Mesenchymal stem cell (in vitro differentiated cells and primary cell): ENCODE data around the gene CYFIP1.

Experiments used
- DNase-seq: peaks from one replicate; pipeline ENCODE4 v3.0.0-alpha.2; 2013
- H2AFZ ChIP-seq: one replicate; pipeline ENCODE4 v1.6.1; 2013; ENCODE audit warnings: low read depth, mild to moderate bottlenecking, control low read depth, inconsistent platforms, low read length, moderate library complexity
- H2AK5ac ChIP-seq: 2 replicates; pipeline ENCODE4 v1.6.1; 2013; ENCODE audit warnings: low read length, moderate library complexity, mild to moderate bottlenecking, inconsistent platforms; ENCODE audit not compliant: severe bottlenecking
- H2BK120ac ChIP-seq: one replicate; pipeline ENCODE4 v1.6.1; 2013; ENCODE audit warnings: low read depth, mild to moderate bottlenecking, inconsistent platforms, low read length, moderate library complexity
- H2BK12ac ChIP-seq, 2 experiments: one replicate each; pipeline ENCODE4 v1.6.1; 2013; ENCODE audit warnings: inconsistent platforms in 2 of 2, low read length in 2 of 2, mild to moderate bottlenecking in 2 of 2, moderate library complexity in 2 of 2, control low read depth in 1 of 2
- H2BK15ac ChIP-seq: one replicate; pipeline ENCODE4 v1.6.1; 2013; ENCODE audit warnings: mild to moderate bottlenecking, low read depth, inconsistent platforms; ENCODE audit not compliant: poor library complexity, severe bottlenecking
- H2BK5ac ChIP-seq: 2 replicates; pipeline ENCODE4 v1.6.1; 2013; ENCODE audit warnings: low read depth, mild to moderate bottlenecking, low read length, control low read depth, inconsistent platforms; ENCODE audit not compliant: poor library complexity, severe bottlenecking
- H3K14ac ChIP-seq, 2 experiments: one replicate each; pipeline ENCODE4 v1.6.1; 2013; ENCODE audit warnings: inconsistent platforms in 2 of 2, low read length in 2 of 2, control low read depth in 1 of 2, mild to moderate bottlenecking in 1 of 2, moderate library complexity in 1 of 2
- H3K18ac ChIP-seq, 2 experiments: one replicate each; pipeline ENCODE4 v1.6.1; 2013; ENCODE audit warnings: inconsistent platforms in 2 of 2, low read length in 2 of 2, control low read depth in 1 of 2, low read depth in 1 of 2, mild to moderate bottlenecking in 1 of 2
- H3K23ac ChIP-seq, 2 experiments: one replicate each; pipeline ENCODE4 v1.6.1; 2013; ENCODE audit warnings: inconsistent platforms in 2 of 2, low read length in 2 of 2, mild to moderate bottlenecking in 2 of 2, moderate library complexity in 2 of 2, control low read depth in 1 of 2
- H3K27ac ChIP-seq: 2 replicates; pipeline ENCODE4 v1.5.1; 2013; ENCODE audit warnings: mild to moderate bottlenecking, moderate library complexity, low read length, control low read depth, inconsistent platforms; ENCODE audit not compliant: poor library complexity, severe bottlenecking
- H3K27me3 ChIP-seq, 2 experiments: 2 replicates each; pipeline versions ENCODE4 v1.6.1 to v1.7.0; 2013; ENCODE audit warnings: low read length in 2 of 2, mild to moderate bottlenecking in 2 of 2, moderate library complexity in 2 of 2, control low read depth in 1 of 2, inconsistent platforms in 1 of 2; ENCODE audit not compliant: control insufficient read depth in 1 of 2, insufficient read depth in 1 of 2
- H3K36me3 ChIP-seq, 2 experiments: 2 replicates each; pipeline versions ENCODE4 v1.6.1 to v1.7.0; 2013; ENCODE audit warnings: low read length in 2 of 2, control low read depth in 1 of 2, inconsistent platforms in 1 of 2, low read depth in 1 of 2, mild to moderate bottlenecking in 1 of 2; ENCODE audit not compliant: insufficient read depth in 2 of 2, control insufficient read depth in 1 of 2
- H3K4ac ChIP-seq, 2 experiments: one replicate each; pipeline ENCODE4 v1.6.1; 2013; ENCODE audit warnings: inconsistent platforms in 2 of 2, low read length in 2 of 2, mild to moderate bottlenecking in 2 of 2, moderate library complexity in 2 of 2, control low read depth in 1 of 2, low read depth in 1 of 2
- H3K4me1 ChIP-seq: 2 replicates; pipeline ENCODE4 v1.6.1; 2013; ENCODE audit warnings: low read depth, low read length, control low read depth; ENCODE audit not compliant: control insufficient read depth, insufficient read depth
- H3K4me2 ChIP-seq: 2 replicates; pipeline ENCODE4 v1.6.1; 2013; ENCODE audit warnings: low read length, mild to moderate bottlenecking, inconsistent platforms; ENCODE audit not compliant: poor library complexity, severe bottlenecking
- H3K4me3 ChIP-seq, 2 experiments: 2 replicates each; pipeline versions ENCODE4 v1.5.1 to v1.7.0; 2013; ENCODE audit warnings: low read length in 2 of 2, mild to moderate bottlenecking in 2 of 2, control low read depth in 1 of 2, low read depth in 1 of 2; ENCODE audit not compliant: insufficient read depth in 1 of 2
- H3K79me1 ChIP-seq: replicated peaks from 2 replicates; pipeline ENCODE4 v1.6.1; 2013; ENCODE audit warnings: mild to moderate bottlenecking, control low read depth, low read length, inconsistent platforms; ENCODE audit not compliant: poor library complexity, severe bottlenecking
- H3K9ac ChIP-seq: 2 replicates; pipeline ENCODE4 v1.7.0; 2013; ENCODE audit warnings: mild to moderate bottlenecking, low read length, moderate library complexity
- H3K9me3 ChIP-seq: 2 replicates; pipeline ENCODE4 v1.7.0; 2013; ENCODE audit warnings: mild to moderate bottlenecking, low read length; ENCODE audit not compliant: control insufficient read depth
- H4K8ac ChIP-seq: one replicate; pipeline ENCODE4 v1.6.1; 2013; ENCODE audit warnings: inconsistent platforms, mild to moderate bottlenecking, low read length, moderate library complexity
- H4K91ac ChIP-seq: one replicate; pipeline ENCODE4 v1.6.1; 2013; ENCODE audit warnings: mild to moderate bottlenecking, low read length, inconsistent platforms
- WGBS: methylation state at CpG from one replicate; pipeline ENCODE4 v1.1.7; 2013; ENCODE audit warnings: mixed read lengths; 5-methylcytosine and 5-hydroxymethylcytosine counted together

Gene CYFIP1

GRCh38 chr15:22838292-22839042 is 141.7 kb downstream of the CYFIP1 start, which contains the start of gene NIPA2:
NIPA2 (plus strand) TSS chr15:22838666; CDS start chr15:22851732, 13,066 bp downstream.
- Histone ChIP-seq H3K4me1 (peaks cover 4% of the 10 kb centered on the region), H2AK5ac (no peak within 1 kb of the TSS), H4K8ac (peak within 1 kb of the TSS; percentile 92), H3K18ac (peak within 1 kb of the TSS; percentile 50 to 88), H2BK120ac (peak within 1 kb of the TSS; percentile 68), H3K9me3 (no peaks in the 10 kb centered on the region), H3K36me3 (peaks cover 4 to 8% of the 10 kb centered on the region in 2 experiments), H3K23ac (peak within 1 kb of the TSS; percentile 16 to 21), H3K27ac (peak within 1 kb of the TSS; percentile 83), H2BK12ac (no peak within 1 kb of the TSS), H3K27me3 (no peaks in the 10 kb centered on the region), H2AFZ (peak within 1 kb of the TSS; percentile 83), H2BK5ac (peak within 1 kb of the TSS; percentile 9), H3K4ac (peak within 1 kb of the TSS; percentile 11 to 45), H3K79me1 (no peaks in the 10 kb centered on the region), H3K4me3 (peak within 1 kb of the TSS; percentile 94 to 98), H3K9ac (peak within 1 kb of the TSS; percentile 99), H3K4me2 (peak within 1 kb of the TSS; percentile 84), H2BK15ac (peak within 1 kb of the TSS; percentile 67), H4K91ac (peak within 1 kb of the TSS; percentile 87), H3K14ac (peak within 1 kb of the TSS in 1 of 2 experiments; percentile 50)
- under 1% methylated on average over 78 of the region's 83 CpGs for WGBS
- peak; percentile 98 for DNase-seq

GRCh38 chr15:22831473-22831872 is 148.7 kb downstream of the CYFIP1 start:
- Histone ChIP-seq H3K27me3 (no peaks in the 10 kb centered on the region), H3K23ac (no peak overlapping the region), H3K9me3 (no peaks in the 10 kb centered on the region), H2BK12ac (no peak overlapping the region), H3K27ac (no peak overlapping the region), H3K4me2 (no peak overlapping the region), H3K14ac (no peak overlapping the region), H3K9ac (no peak overlapping the region), H2BK120ac (no peak overlapping the region), H2AFZ (no peak overlapping the region), H3K36me3 (peaks cover 6 to 7% of the 10 kb centered on the region in 2 experiments), H2AK5ac (no peak overlapping the region), H3K4me1 (no peaks in the 10 kb centered on the region), H2BK5ac (no peak overlapping the region), H3K18ac (no peak overlapping the region), H3K4ac (no peak overlapping the region), H3K4me3 (no peak overlapping the region), H4K8ac (no peak overlapping the region), H4K91ac (no peak overlapping the region), H2BK15ac (no peak overlapping the region), H3K79me1 (peaks cover 3% of the 10 kb centered on the region)
- DNase-seq = peak; percentile 38
- no CpG with 5 or more reads among the region's 1 CpG for WGBS

- Histone ChIP-seq H2BK120ac (no peak overlapping the region), H3K14ac (no peak overlapping the region), H3K27ac (no peak overlapping the region), H3K4me1 (no peaks in the 10 kb centered on the region), H3K9ac (no peak overlapping the region), H4K91ac (no peak overlapping the region), H3K4ac (no peak overlapping the region), H2BK12ac (no peak overlapping the region), H3K27me3 (no peaks in the 10 kb centered on the region), H3K23ac (no peak overlapping the region), H2BK5ac (no peak overlapping the region), H3K9me3 (no peaks in the 10 kb centered on the region), H4K8ac (no peak overlapping the region), H3K79me1 (peaks cover 3% of the 10 kb centered on the region), H3K18ac (peak overlapping the region in 1 of 2 experiments; percentile 14), H2AFZ (no peak overlapping the region), H3K4me3 (no peak overlapping the region), H3K4me2 (no peak overlapping the region), H2BK15ac (no peak overlapping the region), H2AK5ac (no peak overlapping the region), H3K36me3 (peaks cover 22 to 30% of the 10 kb centered on the region in 2 experiments)
- no peak for DNase-seq
- WGBS = 60% methylated on average over 1 of the region's 1 CpG
Observed at GRCh38 chr15:22827125-22827524, 153.0 kb downstream of the CYFIP1 start.

- Histone ChIP-seq H3K4me1 (no peaks in the 10 kb centered on the region), H2BK12ac (no peak overlapping the region), H3K4me2 (no peak overlapping the region), H3K4ac (no peak overlapping the region), H3K9ac (no peak overlapping the region), H3K4me3 (no peak overlapping the region), H3K27me3 (no peaks in the 10 kb centered on the region), H4K91ac (no peak overlapping the region), H2BK15ac (no peak overlapping the region), H3K18ac (no peak overlapping the region), H3K14ac (no peak overlapping the region), H3K36me3 (peaks cover 34 to 46% of the 10 kb centered on the region in 2 experiments), H2BK120ac (no peak overlapping the region), H2AK5ac (no peak overlapping the region), H4K8ac (no peak overlapping the region), H3K27ac (no peak overlapping the region), H3K23ac (no peak overlapping the region), H2AFZ (no peak overlapping the region), H3K9me3 (no peaks in the 10 kb centered on the region), H2BK5ac (no peak overlapping the region), H3K79me1 (peaks cover 3% of the 10 kb centered on the region)
- whole genome bisulfite sequencing = 98% methylated on average over 28 of the region's 29 CpGs
- no peak for DNase-seq
Observed at GRCh38 chr15:22823495-22824128, 156.6 kb downstream of the CYFIP1 start.
